ENCODE data around the gene CLEC7A. TPM values are rescaled to one million over a fixed set of nuclear protein-coding genes. Genes with fewer than 3 reads are reported as not detected.

The CLEC7A gene
- total and polyA plus RNA-seq, 4 donors, result 16.8 to 50.8 (median 31.9) TPM

- H3K27ac ChIP-seq (ENCODE audit: low read depth in 1 of 2, low read length in 1 of 2), result peak overlapping the region; percentile 45 to 77
- no peak overlapping the region for H3K9ac ChIP-seq (ENCODE audit: insufficient read depth in 1 of 2, low read length in 2 of 2)
These were observed 60.9 kb downstream of the CLEC7A start for GRCh38 chr12:10069099-10069498.

GRCh38 chr12:10068644-10069043 lies 61.4 kb downstream of the CLEC7A start:
- no peak for TF ChIP-seq CTCF (IDR thresholded peaks at IDR 0.05; ENCODE audit: control extremely low read depth, extremely low read depth)
- peaks cover 0 to 2% (median 0%) of the 10 kb centered on the region in 4 donors for H3K9me3 ChIP-seq (ENCODE audit: control insufficient read depth in 4 of 4, insufficient read depth in 3 of 4, low read length in 3 of 4)
- no peak overlapping the region for H3K4me3 ChIP-seq
- H3K4me1 ChIP-seq (ENCODE audit: control insufficient read depth in 5 of 5, insufficient read depth in 5 of 5, low read length in 5 of 5), result peaks cover 0 to 1% (median 0%) of the 10 kb centered on the region in 5 donors
- ATAC-seq (ENCODE audit: insufficient read depth, low FRiP score), result peak; percentile 41
- DNase-seq, result no peak
- WGBS, 2 donors, result 13 to 42% methylated on average over 1 of the region's 1 CpG
- no peaks in the 10 kb centered on the region for H3K27me3 ChIP-seq (ENCODE audit: control insufficient read depth in 3 of 3, insufficient read depth in 3 of 3, low read length in 2 of 3)
- H3K36me3 ChIP-seq (ENCODE audit: control insufficient read depth in 4 of 4, insufficient read depth in 4 of 4, low read length in 4 of 4), result peaks cover 0 to 5% (median 2%) of the 10 kb centered on the region in 4 donors
- peak overlapping the region in 1 of 2 donors; percentile 83 for H3K27ac ChIP-seq (ENCODE audit: low read depth in 1 of 2, low read length in 1 of 2)
- H3K9ac ChIP-seq (ENCODE audit: insufficient read depth in 1 of 2, low read length in 2 of 2), result no peak overlapping the region

More at GRCh38 chr12:10069099-10069498, 60.9 kb downstream of the CLEC7A start:
- H3K4me1 ChIP-seq (ENCODE audit: control insufficient read depth in 5 of 5, insufficient read depth in 5 of 5, low read length in 5 of 5), result peaks cover 0 to 1% (median 0%) of the 10 kb centered on the region in 5 donors
- H3K27me3 ChIP-seq (ENCODE audit: control insufficient read depth in 3 of 3, insufficient read depth in 3 of 3, low read length in 2 of 3), result no peaks in the 10 kb centered on the region
- WGBS, 2 donors, result 20 to 37% methylated on average over 4 of the region's 4 CpGs
- H3K36me3 ChIP-seq (ENCODE audit: control insufficient read depth in 4 of 4, insufficient read depth in 4 of 4, low read length in 4 of 4), result peaks cover 0 to 5% (median 2%) of the 10 kb centered on the region in 4 donors
- no peak for TF ChIP-seq CTCF (IDR thresholded peaks at IDR 0.05; ENCODE audit: control extremely low read depth, extremely low read depth)
- H3K9me3 ChIP-seq (ENCODE audit: control insufficient read depth in 4 of 4, insufficient read depth in 3 of 4, low read length in 3 of 4), result peaks cover 0 to 2% (median 0%) of the 10 kb centered on the region in 4 donors
- no peak for DNase-seq
- no peak for ATAC-seq (ENCODE audit: insufficient read depth, low FRiP score)
- H3K4me3 ChIP-seq, result no peak overlapping the region

- Histone ChIP-seq H3K4me3 (no peak overlapping the region), H3K27me3 (ENCODE audit: control insufficient read depth in 3 of 3, insufficient read depth in 3 of 3, low read length in 2 of 3) (no peaks in the 10 kb centered on the region), H3K9ac (ENCODE audit: insufficient read depth in 1 of 2, low read length in 2 of 2) (no peak overlapping the region), H3K27ac (ENCODE audit: low read depth in 1 of 2, low read length in 1 of 2) (no peak overlapping the region), H3K4me1 (ENCODE audit: control insufficient read depth in 5 of 5, insufficient read depth in 5 of 5, low read length in 5 of 5) (no peaks in the 10 kb centered on the region), H3K36me3 (ENCODE audit: control insufficient read depth in 4 of 4, insufficient read depth in 4 of 4, low read length in 4 of 4) (peaks cover 0 to 5% (median 2%) of the 10 kb centered on the region in 4 donors), H3K9me3 (ENCODE audit: control insufficient read depth in 4 of 4, insufficient read depth in 3 of 4, low read length in 3 of 4) (peaks cover 0 to 2% (median 0%) of the 10 kb centered on the region in 4 donors)
- DNase-seq (peak in 2 of 3 donors; percentile 37 to 53), ATAC-seq (ENCODE audit: insufficient read depth, low FRiP score) (peak; percentile 41)
- WGBS, 2 donors, result 4 to 16% methylated on average over 3 of the region's 3 CpGs
- TF ChIP-seq CTCF (IDR thresholded peaks at IDR 0.05; ENCODE audit: control extremely low read depth, extremely low read depth), result no peak
These were observed 62.1 kb downstream of the CLEC7A start for GRCh38 chr12:10067942-10068341.

- WGBS, 2 donors, result 66 to 82% methylated on average over 4 of the region's 4 CpGs
- Histone ChIP-seq H3K9me3 (ENCODE audit: control insufficient read depth in 4 of 4, insufficient read depth in 3 of 4, low read length in 3 of 4) (peaks cover 0 to 2% (median 0%) of the 10 kb centered on the region in 4 donors), H3K4me1 (ENCODE audit: control insufficient read depth in 5 of 5, insufficient read depth in 5 of 5, low read length in 5 of 5) (no peaks in the 10 kb centered on the region), H3K4me3 (no peak overlapping the region), H3K36me3 (ENCODE audit: control insufficient read depth in 4 of 4, insufficient read depth in 4 of 4, low read length in 4 of 4) (peaks cover 0 to 5% (median 2%) of the 10 kb centered on the region in 4 donors), H3K27ac (ENCODE audit: low read depth in 1 of 2, low read length in 1 of 2) (peak overlapping the region; percentile 59 to 80), H3K27me3 (ENCODE audit: control insufficient read depth in 3 of 3, insufficient read depth in 3 of 3, low read length in 2 of 3) (no peaks in the 10 kb centered on the region), H3K9ac (ENCODE audit: insufficient read depth in 1 of 2, low read length in 2 of 2) (no peak overlapping the region)
- ATAC-seq (ENCODE audit: insufficient read depth, low FRiP score) (no peak), DNase-seq (peak in 1 of 3 donors; percentile 45)
- TF ChIP-seq CTCF (IDR thresholded peaks at IDR 0.05; ENCODE audit: control extremely low read depth, extremely low read depth), result no peak
These were observed 62.7 kb downstream of the CLEC7A start for GRCh38 chr12:10067264-10067663.
